HCT116 (cell line): ENCODE results near the gene PRKG1. TPM values are rescaled to one million over a fixed set of nuclear protein-coding genes. Genes with fewer than 3 reads are reported as not detected.

Experiments used
- ATAC-seq: fragments of 200-7000 bp; cut with Tn5 transposase; 2 replicates; pipeline ENCODE4 v1.9.1; 2020; ENCODE audit warnings: mild to moderate bottlenecking, moderate library complexity
- BruUV-seq: library from RNA; stranded (reverse); fragments of 400-500 nt; replicated peaks from 2 replicates; lab custom pipeline; 2021; lab: Mats Ljungman, UMichigan
- CTCF ChIA-PET: fragments of 300-600 bp; sonication (Branson Sonifier 250); formaldehyde crosslinking; loops from one replicate; lab custom pipeline; 2021; ENCODE audit warnings: antibody characterized with exemption; lab: Charles Lee
- POLR2A ChIA-PET: fragments of 300-600, 350-600 bp; sonication (Branson Sonifier 250); formaldehyde crosslinking; loops from one replicate; lab custom pipeline; 2021; ENCODE audit warnings: antibody characterized with exemption; lab: Charles Lee
- RAD21 ChIA-PET, 2 experiments: fragments of 300-600 bp; sonication (Branson Sonifier 250); formaldehyde crosslinking; loops; one replicate each; lab custom pipeline; 2023; ENCODE audit warnings: low total read pairs in 2 of 2; ENCODE audit not compliant: uncharacterized antibody in 2 of 2, unreplicated experiment in 2 of 2, low non-redundant PET in 1 of 2; lab: Charles Lee
- DNase-seq: peaks from one replicate; pipeline ENCODE4 v3.0.0-alpha.2; 2010; ENCODE audit warnings: low read depth, low spot score
- H2AFZ ChIP-seq: fragments of 200-600 bp; shearing (Covaris generic), sonication (generic); 2 replicates; pipeline ENCODE4 v1.6.1; 2017; ENCODE audit warnings: low read depth, mixed run types, mixed read lengths, antibody characterized with exemption, low read length; ENCODE audit not compliant: poor library complexity, severe bottlenecking
- H3K27ac ChIP-seq: 2 replicates; pipeline ENCODE4 v1.5.1; 2012; ENCODE audit warnings: low read depth, low read length
- H3K27me3 ChIP-seq: fragments of 200-600 bp; sonication (generic); 2 replicates; pipeline ENCODE4 v1.6.1; 2016; ENCODE audit warnings: mixed run types, low read length, mixed read lengths; ENCODE audit not compliant: insufficient read depth
- H3K36me3 ChIP-seq, 2 experiments: fragments of 200-500 bp in 1 of 2; fragments of 200-600 bp in 1 of 2; sonication (Bioruptor generic) in 1 of 2; sonication (generic) in 1 of 2; 2 replicates each; pipeline versions ENCODE4 v1.5.1 to v1.6.1; 2014 to 2016; ENCODE audit warnings: low read length in 2 of 2, inconsistent platforms in 1 of 2, mixed read lengths in 1 of 2, mixed run types in 1 of 2; ENCODE audit not compliant: insufficient read depth in 2 of 2, control insufficient read depth in 1 of 2
- H3K4me1 ChIP-seq, 2 experiments: fragments of 200-600 bp in 1 of 2; sonication (generic) in 1 of 2; 2 replicates each; pipeline versions ENCODE4 v1.5.1 to v1.6.1; 2012 to 2017; ENCODE audit warnings: low read length in 2 of 2, inconsistent platforms in 1 of 2, mild to moderate bottlenecking in 1 of 2, mixed read lengths in 1 of 2, mixed run types in 1 of 2, moderate library complexity in 1 of 2; ENCODE audit not compliant: insufficient read depth in 2 of 2, control insufficient read depth in 1 of 2
- H3K4me2 ChIP-seq: fragments of 200-600 bp; sonication (generic); 2 replicates; pipeline ENCODE4 v1.6.1; 2017; ENCODE audit warnings: mixed run types, low read length, mixed read lengths
- H3K4me3 ChIP-seq, 2 experiments: fragments of 200-600 bp in 1 of 2; sonication (generic) in 1 of 2; replicated peaks in 1 of 2; 2 replicates each; pipeline ENCODE4 v1.5.1; 2011 to 2016; ENCODE audit warnings: low read length in 2 of 2, control low read depth in 1 of 2, low read depth in 1 of 2, mild to moderate bottlenecking in 1 of 2, mixed read lengths in 1 of 2, mixed run types in 1 of 2
- H3K79me2 ChIP-seq: fragments of 200-600 bp; sonication (generic); 2 replicates; pipeline ENCODE4 v1.6.1; 2017; ENCODE audit warnings: mild to moderate bottlenecking, mixed run types, low read length, moderate library complexity, mixed read lengths; ENCODE audit not compliant: insufficient read depth
- H3K9ac ChIP-seq: fragments of 200-600 bp; sonication (generic); 2 replicates; pipeline ENCODE4 v1.6.1; 2016; ENCODE audit warnings: low read length, mixed read lengths
- H3K9me2 ChIP-seq: fragments of 200-600 bp; sonication (generic), shearing (Covaris generic); 2 replicates; pipeline ENCODE4 v1.6.1; 2017; ENCODE audit warnings: mixed run types, mild to moderate bottlenecking, moderate library complexity; ENCODE audit not compliant: insufficient read depth
- H3K9me3 ChIP-seq, 2 experiments: fragments of 200-500 bp in 1 of 2; fragments of 200-600 bp in 1 of 2; sonication (Bioruptor generic) in 1 of 2; sonication (generic) in 1 of 2; 2 replicates each; pipeline ENCODE4 v1.6.1; 2014 to 2017; ENCODE audit warnings: low read length in 2 of 2, mixed read lengths in 2 of 2, inconsistent platforms in 1 of 2, low read depth in 1 of 2, mild to moderate bottlenecking in 1 of 2, mixed run types in 1 of 2, moderate library complexity in 1 of 2; ENCODE audit not compliant: control insufficient read depth in 1 of 2, insufficient read depth in 1 of 2
- H4K20me1 ChIP-seq: fragments of 200-600 bp; sonication (generic), shearing (Covaris generic); 2 replicates; pipeline ENCODE4 v1.6.1; 2017; ENCODE audit warnings: mixed run types, mild to moderate bottlenecking, moderate library complexity; ENCODE audit not compliant: insufficient read depth
- CBX3 ChIP-seq: IDR thresholded peaks from 2 replicates; pipeline ENCODE4 v1.6.1; 2012; ENCODE audit warnings: low read depth
- CEBPB ChIP-seq: IDR thresholded peaks from 2 replicates; pipeline ENCODE4 v1.6.1; 2012; ENCODE audit warnings: low read depth
- EGR1 ChIP-seq: IDR thresholded peaks from 2 replicates; pipeline ENCODE4 v1.6.1; 2012; ENCODE audit warnings: low read depth
- ELF1 ChIP-seq: IDR thresholded peaks from 2 replicates; pipeline ENCODE4 v1.6.1; 2012; ENCODE audit warnings: low read depth, borderline replicate concordance
- EZH2 ChIP-seq: fragments of 200-600 bp; sonication (generic); IDR thresholded peaks from 2 replicates; pipeline ENCODE4 v1.6.1; 2017; ENCODE audit warnings: antibody characterized with exemption, mixed run types
- EZH2phosphoT487 ChIP-seq: fragments of 200-600 bp; IDR thresholded peaks from 2 replicates; pipeline ENCODE4 v1.6.1; 2018; ENCODE audit warnings: antibody characterized with exemption, borderline replicate concordance
- JUND ChIP-seq: IDR thresholded peaks from 2 replicates; pipeline ENCODE4 v1.6.1; 2012
- MAX ChIP-seq: IDR thresholded peaks from 2 replicates; pipeline ENCODE4 v1.6.1; 2012
- POLR2A ChIP-seq: IDR thresholded peaks from 2 replicates; pipeline ENCODE4 v1.7.0; 2011; ENCODE audit warnings: borderline replicate concordance; ENCODE audit not compliant: insufficient read depth, insufficient read length; ENCODE audit errors: extremely low read depth
- POLR2AphosphoS5 ChIP-seq: IDR thresholded peaks from 2 replicates; pipeline ENCODE4 v1.6.1; 2011; ENCODE audit warnings: mild to moderate bottlenecking, low read depth, low read length, moderate library complexity
- RAD21 ChIP-seq: IDR thresholded peaks from 2 replicates; pipeline ENCODE4 v1.6.1; 2012; ENCODE audit warnings: low read depth, mild to moderate bottlenecking
- SIN3A ChIP-seq: IDR thresholded peaks from 2 replicates; pipeline ENCODE4 v1.6.1; 2012; ENCODE audit warnings: low read depth
- SP1 ChIP-seq: IDR thresholded peaks from 2 replicates; pipeline ENCODE4 v1.6.1; 2012; ENCODE audit warnings: low read depth
- SRF ChIP-seq: IDR thresholded peaks from 2 replicates; pipeline ENCODE4 v1.6.1; 2012; ENCODE audit warnings: low read depth
- TCF7L2 ChIP-seq: IDR thresholded peaks from 2 replicates; pipeline ENCODE4 v1.7.0; 2011; ENCODE audit warnings: borderline replicate concordance, inconsistent platforms; ENCODE audit not compliant: insufficient read depth, insufficient read length; ENCODE audit errors: extremely low read depth
- YY1 ChIP-seq: IDR thresholded peaks from 2 replicates; pipeline ENCODE4 v1.6.1; 2011; ENCODE audit warnings: low read length, low read depth, moderate library complexity, mild to moderate bottlenecking; ENCODE audit not compliant: insufficient replicate concordance; ENCODE audit errors: extremely low read depth
- ZFX ChIP-seq: fragments of 450-650 bp; IDR thresholded peaks from 2 replicates; pipeline ENCODE4 v1.6.1; 2017
- ZNF274 ChIP-seq: fragments of 200-500 bp; sonication (Bioruptor generic); IDR thresholded peaks from 2 replicates; pipeline ENCODE4 v1.6.1; 2014; ENCODE audit warnings: mild to moderate bottlenecking, low read depth, low read length, inconsistent platforms
- intact Hi-C: fragments of 100-400 bp; cut with micrococcal nuclease; formaldehyde crosslinking; loops from 2 replicates; pipeline ENCODE4 v1.10.0; 2022
- total RNA-seq: library from RNA; stranded (reverse); gene quantifications from one replicate; pipeline ENCODE4 v1.2.1, GENCODE V29; 2021; ENCODE audit not compliant: unreplicated experiment
- TF ChIP-seq, protein P1 (sequence below): IDR thresholded peaks from 2 replicates; pipeline ENCODE4 v1.6.1; 2012

The PRKG1 gene
- total RNA-seq, 1 experiment from 2014 or later = 1.4 TPM

GRCh38 chr10:51297438-51297837 is 223.2 kb downstream of the PRKG1 start:
- no peaks in the 10 kb centered on the region for H3K9me3 ChIP-seq

More at GRCh38 chr10:51297438-51297837, 223.2 kb downstream of the PRKG1 start:
- H4K20me1 ChIP-seq = no peaks in the 10 kb centered on the region
- H3K4me3 ChIP-seq = no peak overlapping the region
- no peak for DNase-seq
- ChIA-PET RAD21 (no interaction called here), POLR2A (no interaction called here), CTCF (no interaction called here)
- no peak for TF ChIP-seq POLR2AphosphoS5
- no peak for TF ChIP-seq POLR2A
- no peak for TF ChIP-seq SIN3A
- TF ChIP-seq, protein P1, sequence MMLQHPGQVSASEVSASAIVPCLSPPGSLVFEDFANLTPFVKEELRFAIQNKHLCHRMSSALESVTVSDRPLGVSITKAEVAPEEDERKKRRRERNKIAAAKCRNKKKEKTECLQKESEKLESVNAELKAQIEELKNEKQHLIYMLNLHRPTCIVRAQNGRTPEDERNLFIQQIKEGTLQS = no peak
- TF ChIP-seq RAD21 = no peak
- TF ChIP-seq CBX3 = no peak
- TF ChIP-seq ZFX = no peak
- no peak for TF ChIP-seq JUND
- TF ChIP-seq ELF1 = no peak
- TF ChIP-seq CEBPB = no peak
- TF ChIP-seq MAX = no peak
- no peak for TF ChIP-seq EZH2phosphoT487
- TF ChIP-seq EZH2 = no peak
- TF ChIP-seq TCF7L2 = no peak
- TF ChIP-seq EGR1 = no peak
- no peak for TF ChIP-seq SRF
- no peak for TF ChIP-seq ZNF274
- TF ChIP-seq SP1 = no peak
- TF ChIP-seq YY1 = no peak
- ATAC-seq = no peak
- H3K27ac ChIP-seq = no peak overlapping the region
- peaks cover 15% of the 10 kb centered on the region for H3K27me3 ChIP-seq
- no peak overlapping the region for H2AFZ ChIP-seq
- no TSS peak for BruUV-seq
- no peaks in the 10 kb centered on the region for H3K36me3 ChIP-seq
- no peak overlapping the region for H3K9ac ChIP-seq
- no peaks in the 10 kb centered on the region for H3K9me2 ChIP-seq
- H3K4me1 ChIP-seq = no peaks in the 10 kb centered on the region
- intact Hi-C loops = no loop called here
- no peak overlapping the region for H3K4me2 ChIP-seq
- no peaks in the 10 kb centered on the region for H3K79me2 ChIP-seq
